Dendritic cell treated with granulocyte-macrophage colony-stimulating factor and Interleukin-4, amounts not matched to agents 40 ng/mL and 50 ng/mL, for 4 days (primary cell): ENCODE measurements around the gene BRK1.
"Not testable (repeated sequence)": the region's sequence is repeated elsewhere in the genome, so short reads cannot be mapped to it uniquely, and the experiment has no call there.

Experiments
- H3K27ac Mint-ChIP-seq: one replicate; pipeline ENCODE4 v1.8.0; 2022; ENCODE audit warnings: mild to moderate bottlenecking, mixed read lengths
- H3K27me3 Mint-ChIP-seq: one replicate; pipeline ENCODE4 v1.8.0; 2022; ENCODE audit warnings: mild to moderate bottlenecking, mixed read lengths
- H3K36me3 Mint-ChIP-seq: one replicate; pipeline ENCODE4 v1.8.0; 2022; ENCODE audit warnings: low read depth, mixed read lengths
- H3K4me1 Mint-ChIP-seq: one replicate; pipeline ENCODE4 v1.8.0; 2022; ENCODE audit warnings: low read depth, mixed read lengths
- H3K4me3 Mint-ChIP-seq: one replicate; pipeline ENCODE4 v1.8.0; 2022; ENCODE audit warnings: mild to moderate bottlenecking, moderate library complexity, mixed read lengths
- H3K9me3 Mint-ChIP-seq: one replicate; pipeline ENCODE4 v1.8.0; 2022; ENCODE audit warnings: mixed read lengths
- intact Hi-C: fragments of 100-400 bp; cut with micrococcal nuclease; formaldehyde crosslinking; loops from one replicate; pipeline ENCODE4 v1.15.0; 2022

The BRK1 gene

GRCh38 chr3:10119376-10119775 lies 3.9 kb downstream of the BRK1 start:
- Mint-ChIP-seq H3K4me3 (no peak overlapping the region), H3K36me3 (peaks cover 70% of the 10 kb centered on the region), H3K9me3 (no peaks in the 10 kb centered on the region), H3K27ac (no peak overlapping the region), H3K4me1 (peaks cover 31% of the 10 kb centered on the region), H3K27me3 (no peaks in the 10 kb centered on the region)
- intact Hi-C loops: no loop called here

GRCh38 chr3:10121064-10121463 lies 5.6 kb downstream of the BRK1 start:
- intact Hi-C loops: no loop called here
- Mint-ChIP-seq H3K27ac (no peak overlapping the region), H3K4me3 (no peak overlapping the region), H3K9me3 (no peaks in the 10 kb centered on the region), H3K4me1 (peaks cover 28% of the 10 kb centered on the region), H3K36me3 (peaks cover 79% of the 10 kb centered on the region), H3K27me3 (no peaks in the 10 kb centered on the region)

- Mint-ChIP-seq H3K27me3 (no peaks in the 10 kb centered on the region), H3K36me3 (peaks cover 91% of the 10 kb centered on the region), H3K4me1 (peaks cover 18% of the 10 kb centered on the region), H3K27ac (no peak overlapping the region), H3K4me3 (no peak overlapping the region), H3K9me3 (no peaks in the 10 kb centered on the region)
- intact Hi-C loops: no loop called here
These were observed 7.2 kb downstream of the BRK1 start for GRCh38 chr3:10122724-10123123.

- H3K9me3 Mint-ChIP-seq, H3K36me3 Mint-ChIP-seq, H3K4me1 Mint-ChIP-seq, H3K27ac Mint-ChIP-seq, H3K27me3 Mint-ChIP-seq, intact Hi-C loops, H3K4me3 Mint-ChIP-seq: not testable (repeated sequence)
These were observed 20.4 kb downstream of the BRK1 start for GRCh38 chr3:10135872-10136271.

GRCh38 chr3:10136426-10137005 lies 21.0 kb downstream of the BRK1 start:
- peaks cover 6% of the 10 kb centered on the region for H3K27me3 Mint-ChIP-seq

GRCh38 chr3:10137178-10137577 lies 21.7 kb downstream of the BRK1 start:
- no peak overlapping the region for H3K4me3 Mint-ChIP-seq
- no peak overlapping the region for H3K27ac Mint-ChIP-seq
- H3K27me3 Mint-ChIP-seq: peaks cover 6% of the 10 kb centered on the region
- H3K4me1 Mint-ChIP-seq: peaks cover 8% of the 10 kb centered on the region
- H3K9me3 Mint-ChIP-seq: peaks cover 6% of the 10 kb centered on the region
- H3K36me3 Mint-ChIP-seq: peaks cover 9% of the 10 kb centered on the region
- intact Hi-C loops: no loop called here

More at GRCh38 chr3:10136426-10137005, 21.0 kb downstream of the BRK1 start:
- peaks cover 6% of the 10 kb centered on the region for H3K9me3 Mint-ChIP-seq
- peaks cover 2% of the 10 kb centered on the region for H3K36me3 Mint-ChIP-seq
- intact Hi-C loops: no loop called here
- H3K27ac Mint-ChIP-seq: no peak overlapping the region
- peaks cover 8% of the 10 kb centered on the region for H3K4me1 Mint-ChIP-seq
- no peak overlapping the region for H3K4me3 Mint-ChIP-seq

- H3K27me3 Mint-ChIP-seq: no peaks in the 10 kb centered on the region
- intact Hi-C loops: loop anchor here (5.0 kb wide), 1 partner anchor 86 kb away; no protein-coding TSS in a partner anchor
- peak overlapping the region; percentile 99 for H3K27ac Mint-ChIP-seq
- H3K4me3 Mint-ChIP-seq: peak overlapping the region; percentile 80
- H3K9me3 Mint-ChIP-seq: peaks cover under 1% of the 10 kb centered on the region
- H3K36me3 Mint-ChIP-seq: peaks cover 22% of the 10 kb centered on the region
- peaks cover 11% of the 10 kb centered on the region for H3K4me1 Mint-ChIP-seq
These were observed 25.6 kb downstream of the BRK1 start for GRCh38 chr3:10140996-10141546.

GRCh38 chr3:10142707-10143560 lies 27.5 kb downstream of the BRK1 start:
- Mint-ChIP-seq H3K4me3 (peak overlapping the region; percentile 80), H3K27ac (peak overlapping the region; percentile 99)

GRCh38 chr3:10145685-10146084 lies 30.2 kb downstream of the BRK1 start:
- H3K9me3 Mint-ChIP-seq: no peaks in the 10 kb centered on the region
- peak overlapping the region; percentile 51 for H3K4me3 Mint-ChIP-seq
- H3K4me1 Mint-ChIP-seq: peaks cover 35% of the 10 kb centered on the region
- peaks cover 64% of the 10 kb centered on the region for H3K36me3 Mint-ChIP-seq
- H3K27ac Mint-ChIP-seq: peak overlapping the region; percentile 73
- H3K27me3 Mint-ChIP-seq: no peaks in the 10 kb centered on the region
- intact Hi-C loops: no loop called here

More at GRCh38 chr3:10142707-10143560, 27.5 kb downstream of the BRK1 start:
- H3K4me1 Mint-ChIP-seq: peaks cover 19% of the 10 kb centered on the region
- no peaks in the 10 kb centered on the region for H3K9me3 Mint-ChIP-seq
- peaks cover 38% of the 10 kb centered on the region for H3K36me3 Mint-ChIP-seq
- no peaks in the 10 kb centered on the region for H3K27me3 Mint-ChIP-seq
- intact Hi-C loops: loop anchor here (5.0 kb wide), 1 partner anchor 84 kb away; no protein-coding TSS in a partner anchor

- H3K4me1 Mint-ChIP-seq: peaks cover 27% of the 10 kb centered on the region
- no peaks in the 10 kb centered on the region for H3K27me3 Mint-ChIP-seq
- intact Hi-C loops: no loop called here
- H3K4me3 Mint-ChIP-seq: peak overlapping the region; percentile 40
- peaks cover 82% of the 10 kb centered on the region for H3K36me3 Mint-ChIP-seq
- no peaks in the 10 kb centered on the region for H3K9me3 Mint-ChIP-seq
- peak overlapping the region; percentile 91 for H3K27ac Mint-ChIP-seq
These were observed 33.8 kb downstream of the BRK1 start for GRCh38 chr3:10149226-10149625.

GRCh38 chr3:10150987-10151386 lies 35.5 kb downstream of the BRK1 start:
- Mint-ChIP-seq H3K9me3 (no peaks in the 10 kb centered on the region), H3K36me3 (peaks cover 95% of the 10 kb centered on the region), H3K27me3 (no peaks in the 10 kb centered on the region), H3K27ac (peak overlapping the region; percentile 91), H3K4me3 (no peak overlapping the region), H3K4me1 (peaks cover 27% of the 10 kb centered on the region)
- intact Hi-C loops: no loop called here

- Mint-ChIP-seq H3K36me3 (peaks cover 66% of the 10 kb centered on the region), H3K27me3 (no peaks in the 10 kb centered on the region), H3K4me3 (no peak overlapping the region), H3K4me1 (peaks cover 10% of the 10 kb centered on the region), H3K9me3 (no peaks in the 10 kb centered on the region), H3K27ac (no peak overlapping the region)
- intact Hi-C loops: no loop called here
These were observed 39.1 kb downstream of the BRK1 start for GRCh38 chr3:10154335-10155122.

GRCh38 chr3:10155123-10155472 lies 39.6 kb downstream of the BRK1 start:
- Mint-ChIP-seq H3K9me3 (no peaks in the 10 kb centered on the region), H3K27me3 (no peaks in the 10 kb centered on the region), H3K36me3 (peaks cover 60% of the 10 kb centered on the region), H3K27ac (no peak overlapping the region), H3K4me1 (peaks cover 6% of the 10 kb centered on the region), H3K4me3 (no peak overlapping the region)
- intact Hi-C loops: no loop called here

- Mint-ChIP-seq H3K4me3 (no peak overlapping the region), H3K27ac (no peak overlapping the region), H3K9me3 (no peaks in the 10 kb centered on the region), H3K4me1 (peaks cover 3% of the 10 kb centered on the region), H3K27me3 (no peaks in the 10 kb centered on the region), H3K36me3 (peaks cover 55% of the 10 kb centered on the region)
- intact Hi-C loops: no loop called here
These were observed 40.2 kb downstream of the BRK1 start for GRCh38 chr3:10155658-10156057.
